Hematopoietic multipotent progenitor cell treated with erythropoietin and hydrocortisone succinate and interleukin-3 and kit ligand, for 4 days (in vitro differentiated cells): ENCODE measurements around the gene SCN2B.
"Not testable (repeated sequence)": the region's sequence is repeated elsewhere in the genome, so short reads cannot be mapped to it uniquely, and the experiment has no call there.

ENCODE experiments used
- DNase-seq: peaks from one replicate; pipeline ENCODE4 v3.0.0-alpha.2; 2015

The SCN2B gene

DNA sequence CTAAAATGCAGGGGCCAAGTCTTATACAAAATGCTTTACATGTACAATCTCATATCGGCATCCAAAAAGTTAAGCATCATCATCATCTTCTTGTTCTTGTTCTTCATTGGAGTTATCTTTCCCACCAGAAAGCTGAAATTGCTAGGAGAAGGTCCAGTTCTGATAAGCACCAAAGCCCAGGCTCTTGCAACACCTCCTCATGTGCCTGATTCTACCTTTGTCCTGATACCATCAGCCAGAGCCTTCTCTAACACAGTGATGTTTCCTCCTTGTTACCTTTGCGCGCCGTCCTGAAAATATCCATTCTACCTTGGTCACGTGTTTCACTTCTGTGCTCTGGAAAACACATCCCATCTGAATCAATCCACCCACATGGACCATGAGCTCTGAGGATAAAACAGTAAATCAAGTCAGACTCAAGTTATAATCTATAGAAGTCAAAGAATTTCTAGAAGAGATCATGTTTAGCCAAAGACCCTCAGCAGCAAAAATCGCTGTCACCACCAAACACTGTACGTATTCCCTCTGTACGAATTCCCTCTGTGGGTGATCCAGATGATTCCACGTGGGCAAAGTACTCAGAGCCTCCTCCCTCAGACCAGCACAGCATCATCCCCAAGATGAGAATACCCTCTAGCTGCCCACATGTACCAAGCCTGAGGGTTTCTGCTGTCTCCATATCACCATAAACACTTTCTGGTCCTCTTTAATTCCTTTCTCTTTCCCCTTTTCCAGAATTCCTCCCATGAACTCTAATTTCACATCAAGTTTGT, 29.4 kb upstream of the SCN2B start:
- DNase-seq: no peak

DNA sequence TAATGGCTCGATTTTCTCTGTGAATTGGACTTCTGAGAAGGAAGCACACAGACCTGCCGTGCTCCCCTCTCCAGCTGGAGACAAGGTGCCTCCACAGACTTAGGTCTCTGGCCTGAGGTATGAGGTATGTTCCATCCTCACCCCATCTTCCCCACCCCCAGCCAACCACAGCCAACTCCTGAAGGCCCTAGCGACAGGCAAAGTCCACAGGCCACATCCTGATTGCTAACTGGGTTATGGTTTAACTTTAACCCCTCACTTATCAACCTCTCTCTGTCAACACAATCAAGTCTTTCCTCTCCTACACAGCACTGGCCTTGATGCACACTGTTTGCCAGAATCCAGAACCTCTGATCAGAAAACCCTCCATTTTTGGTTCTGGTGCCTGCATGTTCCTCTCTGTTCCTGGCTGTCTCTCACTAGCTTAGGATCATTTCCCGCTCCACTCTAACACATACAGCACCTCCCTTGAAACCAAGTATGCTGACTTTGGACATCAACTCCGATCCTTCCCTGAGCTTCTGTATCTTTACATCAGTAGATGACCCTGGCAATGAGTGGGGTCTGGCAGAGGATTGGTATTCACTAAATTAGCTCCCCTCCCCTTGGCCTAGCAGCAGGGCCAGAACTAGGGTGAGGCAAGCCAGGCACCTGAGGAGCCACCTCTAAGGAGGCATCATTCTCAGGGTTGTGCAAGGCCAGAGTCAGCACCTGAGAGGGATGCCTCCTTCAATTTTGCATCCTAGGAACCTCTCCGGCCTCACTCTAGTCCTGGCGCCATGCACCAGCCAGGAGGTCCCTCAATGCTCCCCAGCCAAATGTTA, 26.4 kb upstream of the SCN2B start:
- peak; percentile 64 for DNase-seq

DNA sequence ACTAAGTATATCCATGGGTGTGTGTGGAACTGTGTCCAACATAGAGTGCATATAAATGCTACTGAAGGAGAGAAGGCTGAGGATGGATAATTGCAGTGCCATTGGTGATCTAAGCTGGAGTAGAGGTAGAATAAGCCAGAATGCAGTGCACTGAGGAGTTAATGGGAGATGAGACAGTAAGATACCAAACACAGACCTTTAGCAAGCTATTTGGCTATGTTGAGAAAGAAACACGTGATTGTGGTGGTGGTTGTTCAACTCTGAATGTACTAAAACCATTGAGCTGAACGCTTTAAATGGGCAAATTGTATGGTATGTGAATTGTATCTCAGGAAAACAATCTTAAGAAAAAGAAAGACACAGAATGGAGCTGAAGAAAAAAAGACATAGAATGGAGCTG, 25.5 kb upstream of the SCN2B start:
- DNase-seq: peak; percentile 22

DNA sequence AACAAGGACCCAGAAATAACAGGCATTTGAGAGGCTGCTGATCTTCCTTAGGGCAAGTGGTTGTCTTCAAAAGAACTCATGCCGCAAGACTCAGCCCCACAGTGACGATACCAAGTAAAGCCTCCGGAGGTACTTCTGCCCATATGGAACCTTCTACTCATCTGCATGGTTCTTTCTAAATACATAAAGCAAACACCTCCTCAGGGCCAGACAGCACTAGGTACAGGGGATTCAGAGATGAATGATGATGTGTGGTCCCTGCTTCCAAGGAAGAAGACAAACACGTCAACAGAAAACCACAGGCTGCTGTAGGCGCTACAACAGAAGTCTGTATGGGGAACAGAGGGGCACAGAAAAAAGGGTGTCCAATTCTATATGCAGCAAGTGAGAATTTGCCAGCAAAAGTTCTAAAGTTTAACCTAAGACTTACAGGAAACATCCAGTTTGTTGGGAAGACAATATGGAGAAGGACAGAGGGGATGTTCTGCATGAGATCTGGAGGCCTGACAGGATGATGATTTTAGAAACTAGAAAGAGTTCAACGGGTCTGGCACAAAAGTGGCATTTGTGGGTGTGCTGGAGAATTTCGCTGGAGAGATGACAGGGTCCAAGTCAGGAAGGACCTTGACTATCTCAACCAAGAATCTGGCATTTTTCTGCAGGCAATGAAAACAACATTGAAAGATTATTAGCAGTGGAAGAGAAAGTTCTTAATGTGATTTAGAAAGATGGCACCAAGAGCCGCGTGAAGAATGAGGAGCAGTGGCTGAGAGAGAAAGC, 24.7 kb upstream of the SCN2B start:
- peak; percentile 28 for DNase-seq

DNA sequence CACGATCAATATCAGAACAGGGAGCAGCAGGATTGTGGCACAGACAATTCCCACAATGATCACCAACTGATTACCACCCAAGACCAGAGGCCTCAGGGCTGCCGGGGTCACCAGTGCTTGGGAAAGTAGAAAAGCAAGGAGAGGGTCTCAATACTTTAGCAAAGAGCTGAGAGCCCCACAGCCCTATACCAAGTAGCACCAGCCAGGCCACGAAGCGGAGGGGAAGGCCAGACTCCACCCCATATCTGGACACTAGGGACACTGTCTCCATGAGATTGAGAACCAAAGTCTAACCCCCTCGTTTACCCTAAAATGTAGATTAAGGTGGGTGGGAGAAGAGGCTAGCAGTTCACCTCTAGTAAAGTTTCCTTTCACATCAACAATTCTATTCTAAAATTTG, 24.1 kb upstream of the SCN2B start:
- no peak for DNase-seq

DNA sequence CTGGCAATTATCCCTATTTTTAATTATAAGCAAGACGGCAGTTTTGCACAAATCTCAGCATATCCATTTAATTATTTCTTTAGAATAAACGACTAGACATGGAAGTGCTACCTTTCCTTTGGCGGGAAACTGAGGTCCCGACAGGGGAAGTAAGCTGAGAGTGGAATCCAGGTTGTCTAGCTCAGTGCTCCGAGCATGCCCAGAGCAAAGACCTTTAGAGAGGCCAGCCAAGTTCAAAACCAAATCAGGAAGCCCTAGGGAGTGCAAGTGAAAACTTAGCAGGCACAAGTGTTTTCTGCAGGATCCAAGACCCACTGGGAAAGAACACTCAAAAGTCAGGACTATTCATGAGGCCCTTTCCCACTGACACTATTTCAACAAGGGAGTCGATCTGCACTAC, 22.7 kb upstream of the SCN2B start:
- no peak for DNase-seq

DNA sequence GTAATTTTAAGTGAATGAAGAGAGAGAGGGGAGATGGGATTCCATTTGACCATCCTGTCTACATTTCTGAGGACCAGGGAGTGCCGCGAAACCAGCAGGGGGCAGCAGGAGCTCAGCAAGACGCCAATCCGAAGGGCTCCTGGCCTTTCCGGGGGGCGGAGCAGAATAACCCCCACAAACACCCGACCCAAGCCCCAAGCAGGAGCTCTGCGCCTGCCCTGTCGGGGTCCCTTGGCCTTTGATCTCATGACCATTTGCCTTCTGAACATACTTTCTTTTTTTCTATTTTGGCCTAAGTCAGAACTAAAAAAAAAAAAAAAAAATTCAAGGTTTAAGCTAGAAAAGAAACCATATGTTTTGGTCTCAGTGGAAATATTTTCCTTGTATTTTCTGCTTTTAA, 21.9 kb upstream of the SCN2B start:
- peak; percentile 90 for DNase-seq

DNA sequence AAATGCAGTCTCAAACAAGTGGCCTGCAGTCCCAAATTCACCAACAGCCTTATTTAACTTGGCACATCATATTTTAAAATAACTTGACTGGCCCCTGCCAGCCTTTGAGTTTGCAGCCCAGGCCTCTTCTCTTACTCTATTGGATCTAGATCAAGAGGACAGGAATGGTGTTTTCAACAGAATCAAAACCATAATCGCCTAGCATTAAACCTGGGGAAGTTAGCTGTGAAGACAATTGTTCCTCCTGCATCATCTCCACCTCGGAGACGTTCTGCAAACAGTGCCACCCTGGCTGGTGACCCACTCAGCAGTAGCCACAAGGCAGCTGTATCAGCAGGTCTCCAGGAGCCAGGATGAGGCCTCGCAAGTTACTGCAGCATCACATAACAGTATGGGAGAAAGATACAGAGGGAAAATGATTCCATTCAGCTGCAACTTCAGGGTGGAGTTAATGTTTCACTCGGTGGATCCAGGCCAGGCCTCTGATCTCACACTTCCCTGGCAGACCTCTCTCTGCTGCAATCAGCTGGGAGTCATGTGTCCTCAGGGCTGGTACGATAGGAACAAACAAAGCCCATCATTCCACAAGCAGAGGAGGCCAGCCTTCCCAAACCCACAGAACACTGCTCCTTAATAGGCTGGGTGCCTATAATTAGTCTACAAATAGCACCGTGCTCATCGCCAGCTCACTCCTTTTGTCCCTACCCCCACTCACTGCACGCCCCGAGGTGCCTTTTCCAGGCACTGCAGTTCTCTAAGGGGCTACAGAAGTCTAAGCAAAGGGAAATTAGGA, 18.6 kb upstream of the SCN2B start:
- no peak for DNase-seq

DNA sequence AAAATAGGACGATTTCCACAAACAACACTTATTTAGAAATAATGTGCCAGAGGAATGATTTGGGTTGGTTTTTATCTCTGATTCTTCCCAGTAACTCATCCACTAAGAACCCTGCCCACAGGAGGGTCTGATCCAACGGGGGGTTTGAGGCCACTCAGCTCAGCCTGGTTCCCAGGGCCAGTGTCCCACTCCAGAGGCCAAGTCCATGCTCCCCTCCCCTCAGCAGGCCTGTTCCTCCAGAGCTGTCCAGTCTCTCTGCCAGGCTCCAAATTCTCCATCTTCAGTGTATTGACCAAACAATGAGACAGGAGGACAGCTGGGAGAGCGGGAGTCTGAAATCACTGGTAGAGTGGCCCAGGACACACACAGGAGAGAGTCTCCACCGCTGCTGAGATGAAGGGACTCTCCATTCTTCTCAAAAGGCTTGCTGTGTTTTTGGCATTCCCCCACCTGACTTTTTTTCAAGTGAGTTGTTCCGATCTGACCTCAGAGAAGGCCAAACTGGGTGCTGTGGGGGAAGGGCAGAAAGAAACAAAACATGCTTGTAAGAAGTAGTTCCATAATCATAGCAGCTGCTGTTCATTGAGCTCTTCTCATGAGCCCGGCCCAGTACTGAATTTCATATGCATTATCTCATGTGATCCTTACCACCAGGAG, 17.6 kb upstream of the SCN2B start:
- no peak for DNase-seq

DNA sequence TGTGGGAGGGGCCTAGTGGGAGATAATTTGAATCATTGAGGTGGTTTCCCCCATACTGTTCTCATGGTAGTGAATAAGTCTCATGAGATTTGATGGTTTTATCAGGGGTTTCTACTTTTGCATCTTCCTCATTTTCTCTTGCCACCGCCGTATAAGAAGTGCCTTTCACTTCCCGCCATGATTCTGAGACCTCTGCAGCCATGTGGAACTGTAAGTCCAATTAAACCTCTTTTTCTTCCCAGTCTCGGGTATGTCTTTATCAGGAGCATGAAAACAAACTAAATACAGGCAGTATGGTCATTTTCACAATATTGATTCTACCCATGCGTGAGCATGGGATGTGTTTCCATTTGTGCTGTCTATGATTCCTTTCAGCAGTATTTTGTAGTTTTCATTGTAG, 16.4 kb upstream of the SCN2B start:
- DNase-seq: not testable (repeated sequence)

DNA sequence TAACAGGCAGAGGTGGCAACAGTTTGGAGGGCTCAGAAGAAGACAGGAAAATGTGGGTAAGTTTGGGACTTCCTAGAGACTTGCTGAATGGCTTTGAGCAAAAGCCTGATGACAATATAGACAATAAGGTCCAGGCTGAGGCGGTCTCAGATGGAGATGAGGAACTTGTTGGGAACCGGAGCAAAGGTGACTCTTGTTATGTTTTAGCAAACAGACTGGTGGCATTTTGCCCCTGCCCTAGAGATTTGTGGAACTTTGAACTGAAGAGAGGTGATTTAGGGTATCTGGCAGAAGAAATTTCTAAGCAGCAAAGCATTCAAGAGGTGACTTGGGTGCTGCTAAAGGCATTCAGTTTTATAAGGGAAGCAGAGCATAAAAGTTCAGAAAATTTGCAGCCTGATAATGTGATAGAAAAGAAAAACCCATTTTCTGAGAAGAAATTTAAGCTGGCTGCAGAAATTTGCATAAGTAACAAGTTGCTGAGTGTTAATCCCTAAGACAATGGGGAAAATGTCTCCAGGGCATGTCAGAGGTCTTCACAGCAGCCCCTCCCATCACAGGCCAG, 14.6 kb upstream of the SCN2B start:
- not testable (repeated sequence) for DNase-seq

DNA sequence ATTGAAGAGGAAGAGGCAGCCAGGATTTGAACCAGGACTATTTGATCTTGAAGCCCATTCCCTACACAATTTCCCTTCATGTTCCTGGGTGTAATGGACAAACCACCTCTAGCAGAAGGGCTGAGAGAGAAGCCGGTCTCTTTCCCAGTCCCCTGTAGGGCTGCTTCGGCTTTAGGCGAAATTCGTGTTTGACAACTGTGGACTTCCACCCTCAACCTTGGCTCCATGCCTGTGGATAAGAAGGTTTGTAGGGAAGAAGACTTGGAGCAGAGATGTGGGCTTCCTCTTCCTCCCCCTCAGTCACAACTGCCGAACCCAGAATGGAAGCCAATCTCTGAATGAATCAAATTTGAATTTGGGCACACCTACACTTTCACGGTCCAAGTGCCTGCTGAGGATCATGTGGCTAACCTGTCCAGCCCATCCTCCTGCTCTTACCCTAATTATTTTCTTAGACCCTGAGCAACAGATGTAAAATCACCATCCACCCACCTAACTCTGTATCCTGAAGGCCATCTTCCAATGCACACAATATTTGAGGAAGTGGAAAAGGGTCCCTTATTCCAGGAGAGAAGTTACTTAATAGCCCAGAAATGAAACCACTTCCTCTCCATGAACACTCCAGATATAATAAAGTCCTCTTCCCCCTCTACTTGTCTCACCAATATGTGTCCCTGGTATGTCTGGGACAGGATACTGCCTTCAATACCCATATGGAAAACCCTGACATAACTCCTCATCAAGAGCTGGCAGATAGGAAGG, 10.1 kb upstream of the SCN2B start:
- peak; percentile 35 for DNase-seq

DNA sequence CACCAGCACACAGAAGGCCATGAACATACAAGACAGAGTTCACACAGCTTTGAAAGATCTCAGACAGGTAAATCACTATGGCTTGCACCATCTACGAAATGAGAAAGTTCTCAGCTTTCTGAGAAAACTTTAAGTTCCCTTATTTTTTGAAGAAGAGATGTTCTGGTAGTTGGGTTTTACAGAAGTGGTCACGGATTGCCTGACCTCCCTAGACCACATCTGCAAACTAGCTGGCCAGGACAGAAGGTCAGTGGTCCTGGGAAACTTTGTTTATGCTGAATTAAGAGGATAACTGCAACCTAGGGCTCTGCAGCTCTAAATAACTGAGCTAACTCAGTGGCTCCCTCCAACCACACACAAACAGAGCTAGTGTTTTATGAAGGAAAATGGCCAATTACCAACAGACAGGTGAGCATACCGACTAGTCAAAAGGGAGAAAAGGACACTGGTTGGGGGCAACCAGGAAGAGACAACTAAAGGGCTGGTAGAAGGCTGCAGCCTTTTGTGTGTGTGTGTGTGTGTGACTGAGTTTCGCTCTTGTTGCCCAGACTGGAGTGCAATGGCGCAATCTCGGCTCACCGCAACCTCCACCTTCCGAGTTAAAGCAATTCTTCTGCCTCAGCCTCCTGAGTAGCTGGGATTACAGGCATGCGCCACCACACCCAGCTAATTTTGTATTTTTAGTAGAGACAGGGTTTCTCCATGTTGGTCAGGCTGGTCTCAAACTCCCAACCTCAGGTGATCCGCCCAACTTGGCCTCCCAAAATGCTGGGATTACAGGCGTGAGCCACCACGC, 8.5 kb upstream of the SCN2B start:
- peak; percentile 53 for DNase-seq

DNA sequence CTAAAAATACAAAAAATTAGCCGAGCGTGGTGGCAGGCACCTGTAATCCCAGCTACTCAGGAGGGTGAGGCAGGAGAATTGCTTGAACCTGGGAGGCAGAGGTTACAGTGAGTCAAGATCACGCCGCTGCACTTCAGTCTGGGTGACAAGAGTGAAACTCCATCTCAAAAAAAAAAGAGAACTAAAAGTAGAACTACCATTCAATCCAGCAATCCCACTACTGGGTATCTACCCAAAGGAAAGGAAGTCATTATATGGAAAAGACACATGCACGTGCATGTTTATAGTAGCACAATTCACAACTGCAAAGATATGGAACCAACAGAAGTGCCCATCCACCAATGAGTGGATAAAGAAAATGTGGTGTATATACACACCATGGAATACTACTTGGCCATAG, 7.3 kb upstream of the SCN2B start:
- DNase-seq: not testable (repeated sequence)

DNA sequence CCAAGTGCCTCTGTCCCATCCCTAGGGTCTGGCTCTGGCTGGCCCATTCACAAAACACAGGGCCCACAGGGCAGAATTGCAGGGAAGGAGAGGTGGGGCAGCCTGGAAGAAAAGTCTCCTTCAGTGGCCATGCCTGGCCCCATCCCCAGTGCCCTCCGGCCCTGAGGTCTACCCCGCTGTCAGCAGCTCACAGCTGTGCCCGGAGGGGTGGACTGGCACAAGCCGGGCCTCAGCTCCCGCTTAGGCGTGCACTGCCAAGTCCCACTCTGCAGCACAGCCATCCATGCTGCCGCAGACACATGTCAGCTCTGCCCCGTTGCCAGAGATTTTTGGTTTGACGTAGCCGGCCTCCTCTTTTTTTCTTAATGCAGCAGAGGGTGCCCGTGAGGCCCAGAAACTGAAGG, 3.9 kb upstream of the SCN2B start:
- peak; percentile 80 for DNase-seq

DNA sequence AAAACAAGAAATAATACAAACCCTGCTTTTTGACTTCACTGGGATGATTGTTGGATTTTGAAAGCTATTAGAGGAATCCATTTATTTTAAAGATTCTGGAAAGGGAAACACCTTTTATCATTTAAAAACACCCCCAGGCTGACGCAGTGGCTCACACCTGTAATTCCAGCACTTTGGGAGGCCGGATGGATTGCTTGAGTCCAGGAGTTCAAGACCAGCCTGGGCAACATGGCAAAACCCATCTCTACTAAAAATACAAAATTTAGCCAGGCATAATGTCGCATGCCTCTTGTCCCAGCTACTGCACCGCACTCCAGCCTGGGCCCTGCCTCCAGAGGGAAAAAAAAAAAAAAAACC, 317 bp upstream of the SCN2B start:
- no peak for DNase-seq

DNA sequence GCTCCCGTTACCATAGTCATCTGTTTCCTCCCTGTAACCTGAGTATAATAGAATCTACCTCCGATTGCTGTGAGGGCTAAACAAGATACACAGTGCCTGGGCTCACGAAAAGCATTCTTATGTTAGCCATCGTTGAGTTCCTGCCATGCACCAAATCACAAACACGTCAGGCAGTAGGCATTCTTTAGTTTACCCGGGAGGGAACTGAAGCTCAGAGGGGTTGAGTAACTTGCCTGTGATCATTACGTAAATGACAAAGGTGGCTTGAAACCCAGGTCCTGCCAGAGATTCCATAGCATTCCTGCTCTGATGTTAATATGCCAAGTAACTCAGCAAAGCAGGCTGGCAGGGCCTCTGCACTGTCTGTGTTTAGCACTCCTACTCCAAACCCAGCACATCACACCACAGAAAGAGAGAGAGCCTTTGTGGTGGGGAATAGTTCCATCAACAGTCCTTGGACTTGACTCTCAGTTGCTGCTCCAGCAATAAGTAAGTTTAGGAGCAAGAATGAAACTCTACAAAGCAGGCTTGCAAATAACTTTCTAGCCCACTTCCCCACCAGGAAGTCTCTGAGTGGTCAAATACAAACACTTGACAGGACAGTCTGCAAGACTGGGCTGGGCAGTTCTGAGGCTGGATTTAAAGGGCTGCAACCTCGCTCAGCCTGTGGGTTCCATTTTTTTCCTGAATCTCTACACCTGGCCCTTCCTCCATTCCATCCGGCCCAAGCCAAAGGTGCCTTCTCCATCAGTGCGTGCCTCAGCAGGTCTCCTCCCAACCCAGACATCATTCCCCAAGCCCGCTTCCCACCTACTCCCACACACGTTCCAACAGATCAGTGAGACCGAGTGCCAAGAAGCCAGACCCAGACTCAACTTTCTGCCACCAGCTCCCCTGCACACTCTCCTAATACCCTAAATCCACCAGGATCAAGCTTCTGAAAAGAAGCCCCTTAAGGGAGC, 1.1 kb downstream of the SCN2B start:
- no peak for DNase-seq

DNA sequence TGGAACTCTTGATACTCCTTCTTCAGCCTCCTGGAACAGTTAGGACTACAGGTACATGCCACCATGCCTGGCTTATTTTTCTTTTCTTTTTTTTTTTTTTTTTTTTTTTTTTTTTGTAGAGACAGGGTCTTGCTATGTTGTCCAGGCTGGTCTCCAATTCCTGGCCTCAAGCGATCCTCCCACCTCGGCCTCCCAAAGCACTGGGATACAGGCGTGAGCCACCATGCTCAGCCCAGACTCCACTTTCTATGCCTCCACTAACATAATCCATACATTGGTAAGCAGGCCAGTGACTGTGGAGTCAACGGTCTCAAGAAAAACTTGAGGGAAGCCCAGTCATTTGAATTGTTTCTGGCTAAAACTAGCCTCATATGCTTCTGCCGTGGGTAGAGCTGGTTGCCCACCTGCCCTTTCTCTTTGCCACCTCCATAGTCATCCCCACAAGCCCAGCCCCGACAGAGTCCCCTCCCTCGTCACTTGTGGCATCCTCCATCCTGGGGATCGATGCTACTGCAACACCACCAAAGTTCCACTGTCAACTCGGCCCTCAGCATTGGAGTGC, 2.4 kb downstream of the SCN2B start:
- DNase-seq: no peak

DNA sequence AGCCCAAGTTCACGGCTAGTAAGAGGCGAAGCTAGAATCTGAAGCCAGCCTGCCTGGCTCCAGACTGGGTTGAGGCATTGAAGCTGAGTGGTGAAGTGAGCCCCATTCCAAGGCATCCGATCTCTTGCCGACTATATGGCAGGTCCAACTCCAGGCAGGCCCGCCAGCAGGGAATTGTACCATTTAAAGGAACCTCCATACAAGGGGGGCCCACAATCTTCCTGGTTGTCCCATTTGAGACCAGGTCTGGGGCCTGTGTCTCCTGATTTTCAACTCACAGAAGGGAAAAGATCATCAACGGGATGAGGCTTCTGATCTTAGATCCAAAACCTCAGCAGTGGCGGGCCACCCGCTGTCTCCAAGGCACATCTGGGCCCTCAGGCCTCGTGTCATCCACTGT, 4.1 kb downstream of the SCN2B start:
- no peak for DNase-seq
